Activated T-helper 17 cell treated with anti-CD3 and anti-CD28 coated beads, Interleukin-2, amount 50 U/mL, for 72 hours (primary cell): Measurements from ENCODE around the gene PLXNB2. TPM values are rescaled to one million over a fixed set of nuclear protein-coding genes. Genes with fewer than 3 reads are reported as not detected.
A peak's percentile ranks its signal among the peaks of the same experiment; 100 is the strongest.
"Not testable (repeated sequence)": the region's sequence is repeated elsewhere in the genome, so short reads cannot be mapped to it uniquely, and the experiment has no call there.

Source experiments
- ATAC-seq: fragments of 150-1000 bp; cut with Tn5 transposase; replicated peaks from 2 replicates; pipeline ENCODE4 v1.10.0; 2021; ENCODE audit warnings: mild to moderate bottlenecking, moderate library complexity
- H3K27ac Mint-ChIP-seq: one replicate; pipeline ENCODE4 v1.8.0; 2022; ENCODE audit warnings: mixed read lengths
- H3K27me3 Mint-ChIP-seq: one replicate; pipeline ENCODE4 v1.8.0; 2022; ENCODE audit warnings: mixed read lengths
- H3K36me3 Mint-ChIP-seq: one replicate; pipeline ENCODE4 v1.8.0; 2022; ENCODE audit warnings: low read depth, mild to moderate bottlenecking, mixed read lengths
- H3K4me1 Mint-ChIP-seq: one replicate; pipeline ENCODE4 v1.8.0; 2022; ENCODE audit warnings: mixed read lengths
- H3K4me3 Mint-ChIP-seq: one replicate; pipeline ENCODE4 v1.8.0; 2022; ENCODE audit warnings: mild to moderate bottlenecking, mixed read lengths
- H3K9me3 Mint-ChIP-seq: one replicate; pipeline ENCODE4 v1.8.0; 2022; ENCODE audit warnings: mixed read lengths
- total RNA-seq, 2 donors: library from RNA; stranded (reverse); gene quantifications; one replicate each; pipeline ENCODE4 v1.2.3, GENCODE V29; 2022

Gene PLXNB2
- total RNA-seq, 2 donors from 2014 or later, result 29.1 to 30.4 TPM

- no peaks in the 10 kb centered on the region for H3K9me3 Mint-ChIP-seq
- no peaks in the 10 kb centered on the region for H3K27me3 Mint-ChIP-seq
- H3K27ac Mint-ChIP-seq, result no peak overlapping the region
- no peak for ATAC-seq
- H3K4me3 Mint-ChIP-seq, result no peak overlapping the region
- peaks cover 5% of the 10 kb centered on the region for H3K4me1 Mint-ChIP-seq
- no peaks in the 10 kb centered on the region for H3K36me3 Mint-ChIP-seq
Measured at GRCh38 chr22:50275181-50276055, 32.0 kb downstream of the PLXNB2 start.

GRCh38 chr22:50274771-50275170, 32.7 kb downstream of the PLXNB2 start:
- Mint-ChIP-seq H3K4me3 (no peak overlapping the region), H3K27me3 (no peaks in the 10 kb centered on the region), H3K27ac (no peak overlapping the region), H3K4me1 (peaks cover 5% of the 10 kb centered on the region), H3K9me3 (no peaks in the 10 kb centered on the region), H3K36me3 (no peaks in the 10 kb centered on the region)
- ATAC-seq, result no peak

- Mint-ChIP-seq H3K27ac (no peak overlapping the region), H3K4me3 (no peak overlapping the region), H3K27me3 (no peaks in the 10 kb centered on the region), H3K4me1 (peaks cover 5% of the 10 kb centered on the region), H3K9me3 (no peaks in the 10 kb centered on the region), H3K36me3 (no peaks in the 10 kb centered on the region)
- ATAC-seq, result no peak
Measured at GRCh38 chr22:50274311-50274710, 33.1 kb downstream of the PLXNB2 start.

DNA sequence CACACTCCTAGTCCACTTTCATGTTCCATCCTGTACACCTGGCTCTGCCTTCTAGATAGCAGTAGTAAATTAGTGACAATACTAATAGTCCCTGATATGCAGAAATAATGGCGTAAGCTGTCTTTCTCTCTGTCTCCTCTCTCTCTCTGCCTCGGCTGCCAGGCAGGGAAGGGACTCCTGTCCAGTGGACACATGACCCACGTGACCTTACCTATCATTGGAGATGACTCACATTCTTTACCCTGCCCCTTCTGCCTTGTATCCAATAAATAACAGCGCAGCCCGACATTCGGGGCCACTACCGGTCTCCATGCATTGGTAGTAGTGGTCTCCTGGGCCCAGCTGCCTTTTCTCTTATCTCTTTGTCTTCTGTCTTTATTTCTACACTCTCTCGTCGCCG, 33.7 kb downstream of the PLXNB2 start:
- H3K36me3 Mint-ChIP-seq, ATAC-seq, H3K4me1 Mint-ChIP-seq, H3K27me3 Mint-ChIP-seq, H3K9me3 Mint-ChIP-seq, H3K27ac Mint-ChIP-seq, H3K4me3 Mint-ChIP-seq: not testable (repeated sequence)

DNA sequence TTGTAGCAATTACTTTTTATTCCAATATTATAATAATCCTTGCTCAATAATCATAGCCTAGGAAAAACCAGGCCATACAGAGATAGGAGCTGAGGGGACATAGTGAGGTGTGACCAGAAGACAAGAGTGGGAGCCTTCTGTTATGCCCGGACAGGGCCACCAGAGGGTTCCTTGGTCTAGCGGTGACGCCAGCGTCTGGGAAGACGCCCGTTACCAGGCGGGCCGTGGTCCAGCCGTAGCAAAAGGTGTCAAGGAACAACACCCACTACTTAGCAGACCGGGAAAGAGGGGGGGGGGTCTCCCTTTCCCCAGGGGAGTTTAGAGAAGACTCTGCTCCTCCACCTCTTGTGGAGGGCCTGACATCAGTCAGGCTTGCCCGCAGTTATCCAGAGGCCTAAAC, 34.1 kb downstream of the PLXNB2 start:
- not testable (repeated sequence) for H3K27ac Mint-ChIP-seq, ATAC-seq, H3K9me3 Mint-ChIP-seq, H3K4me1 Mint-ChIP-seq, H3K4me3 Mint-ChIP-seq, H3K27me3 Mint-ChIP-seq, H3K36me3 Mint-ChIP-seq

DNA sequence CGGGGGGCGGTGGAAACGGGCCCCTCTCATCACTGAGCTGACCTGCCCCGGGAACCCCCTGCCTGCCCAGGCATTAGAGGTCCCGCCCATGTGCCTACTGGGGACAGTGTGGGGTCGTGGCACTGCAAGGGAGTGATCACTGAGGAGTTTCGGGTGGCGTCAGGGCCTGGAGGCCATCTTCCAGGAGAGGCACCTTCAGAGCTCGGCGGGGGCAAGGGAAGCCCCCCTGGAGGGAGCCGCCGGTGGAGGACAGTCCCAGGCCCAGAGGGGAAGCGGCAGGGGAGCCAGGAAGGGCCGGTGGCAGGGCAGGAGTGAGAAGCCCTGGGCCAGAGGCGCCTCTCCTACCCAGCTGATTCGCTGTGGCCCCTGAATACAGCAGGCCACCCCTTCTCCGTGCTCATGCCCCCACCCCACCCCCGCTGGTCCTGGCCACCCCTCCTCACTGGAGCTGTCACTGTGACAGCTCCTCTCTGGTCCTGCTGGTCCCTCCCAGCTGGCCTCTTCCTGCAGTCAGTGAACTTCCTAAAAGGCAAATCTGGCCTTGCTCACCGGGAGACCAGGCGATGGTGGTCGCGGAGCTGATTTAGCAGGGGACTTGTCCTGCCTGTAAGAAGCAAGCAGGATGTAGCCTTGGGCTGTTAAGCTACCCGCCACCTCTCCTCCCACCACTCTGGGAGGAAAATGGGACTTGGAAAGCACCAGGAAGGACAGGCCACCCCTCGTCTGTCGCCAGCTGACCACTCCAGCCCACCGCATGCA, 35.2 kb downstream of the PLXNB2 start:
- Mint-ChIP-seq H3K27ac (no peak overlapping the region), H3K27me3 (no peaks in the 10 kb centered on the region), H3K36me3 (no peaks in the 10 kb centered on the region), H3K4me3 (peak overlapping the region; percentile 15), H3K9me3 (no peaks in the 10 kb centered on the region), H3K4me1 (peaks cover 5% of the 10 kb centered on the region)
- no peak for ATAC-seq

DNA sequence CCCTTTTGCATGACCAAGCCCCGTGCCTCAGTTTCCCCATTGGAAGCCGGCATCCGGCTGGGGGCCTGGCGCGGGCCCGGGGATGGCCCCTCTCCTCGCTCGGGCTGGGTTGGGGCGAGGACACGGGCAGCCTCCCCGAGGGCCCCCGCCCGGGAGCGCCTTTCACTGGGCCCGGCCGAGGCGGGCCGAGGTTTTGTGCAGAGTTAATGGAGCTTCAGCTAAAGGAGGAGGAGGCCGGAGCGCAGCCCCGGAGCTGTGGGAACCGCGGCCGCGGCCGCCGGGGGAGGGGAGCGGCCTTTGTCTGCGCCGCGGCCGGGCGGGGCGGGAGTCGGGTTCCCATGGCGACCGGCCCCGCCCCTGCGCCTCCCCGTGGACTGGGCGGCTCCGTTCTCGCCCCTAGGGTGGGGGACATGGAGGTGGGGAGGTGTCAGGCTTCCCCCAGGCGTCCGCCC, 35.9 kb downstream of the PLXNB2 start:
- Mint-ChIP-seq H3K27ac (no peak overlapping the region), H3K36me3 (no peaks in the 10 kb centered on the region)

DNA sequence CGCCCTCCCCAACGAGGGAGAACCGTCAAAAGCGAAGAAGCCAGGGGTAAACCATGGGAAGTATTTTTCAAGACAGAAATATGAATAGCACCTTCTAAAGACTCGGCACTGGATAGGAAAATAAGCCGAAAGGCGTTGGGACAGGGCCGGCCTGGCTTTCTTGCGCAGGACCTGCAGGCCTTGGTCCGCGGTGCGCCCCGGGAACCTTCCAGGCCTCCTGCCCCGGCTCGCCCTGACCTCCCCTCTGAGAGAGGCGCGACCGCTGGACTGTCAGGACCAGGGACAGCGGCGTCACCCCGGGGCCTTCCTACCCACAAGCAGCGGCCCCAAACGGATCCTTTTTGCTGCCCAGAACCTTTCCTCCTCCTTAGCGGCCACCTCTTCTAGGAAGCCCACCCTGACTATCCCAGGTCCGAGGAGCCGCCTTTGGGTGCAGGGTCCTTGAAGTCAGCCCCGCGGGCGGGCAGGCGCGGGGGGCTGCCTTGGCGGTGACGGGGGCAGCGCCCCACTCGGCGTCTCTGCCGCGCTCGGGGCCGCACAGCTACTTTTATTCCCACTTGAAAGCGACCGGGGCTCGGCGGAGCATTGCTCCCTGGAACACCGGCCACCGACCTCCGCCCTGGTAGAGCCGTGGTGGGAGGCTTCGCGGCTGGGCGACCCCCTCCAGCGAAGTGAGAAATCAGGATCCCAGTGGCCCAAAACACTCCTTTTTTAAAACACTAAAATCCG, 36.6 kb downstream of the PLXNB2 start:
- ATAC-seq, result peak; percentile 72
- no peak overlapping the region for H3K27ac Mint-ChIP-seq
- H3K4me1 Mint-ChIP-seq, result peaks cover 5% of the 10 kb centered on the region
- H3K36me3 Mint-ChIP-seq, result no peaks in the 10 kb centered on the region
- no peaks in the 10 kb centered on the region for H3K27me3 Mint-ChIP-seq
- no peaks in the 10 kb centered on the region for H3K9me3 Mint-ChIP-seq
- H3K4me3 Mint-ChIP-seq, result peak overlapping the region; percentile 61

More for the DNA sequence above, 35.9 kb downstream of the PLXNB2 start:
- Mint-ChIP-seq H3K4me3 (peak overlapping the region; percentile 61), H3K9me3 (no peaks in the 10 kb centered on the region), H3K4me1 (peaks cover 5% of the 10 kb centered on the region), H3K27me3 (no peaks in the 10 kb centered on the region)
- ATAC-seq, result peak; percentile 41

DNA sequence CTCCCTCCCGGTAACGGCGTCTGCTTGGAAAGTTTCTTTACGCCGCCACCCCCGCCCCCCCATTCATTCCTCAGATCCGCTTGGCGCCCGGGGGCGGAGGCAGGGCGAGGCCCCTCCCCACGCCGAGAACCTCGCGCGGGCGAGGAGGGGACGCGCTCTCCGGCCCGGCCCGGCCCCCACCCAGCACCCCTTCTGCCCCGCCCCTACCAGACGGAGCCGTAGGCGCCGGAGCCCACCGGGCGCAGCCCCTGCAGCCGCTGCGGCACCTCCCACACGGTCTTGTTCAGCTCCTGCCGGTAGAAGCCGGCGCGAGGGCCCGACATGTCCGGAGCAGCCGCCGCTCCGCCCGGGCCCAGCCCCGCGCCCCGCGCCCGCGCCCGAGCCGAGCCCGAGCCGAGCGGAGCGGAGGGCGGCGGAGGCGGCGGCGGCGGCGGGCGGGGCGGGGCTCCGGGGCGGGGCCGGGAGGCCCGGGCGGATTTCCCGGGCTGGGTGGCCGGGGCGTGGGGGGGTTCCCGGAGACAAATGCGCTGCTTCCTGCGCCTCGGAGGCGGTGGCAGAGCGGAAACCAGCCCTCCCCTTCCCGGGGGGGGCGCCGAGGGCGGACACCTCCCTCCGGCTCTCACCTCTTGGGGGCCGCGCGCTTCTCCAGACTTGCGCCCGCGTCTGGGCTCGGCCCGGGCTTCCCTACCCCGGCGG, 37.3 kb downstream of the PLXNB2 start, which contains the start of gene MAPK11:
TSS of gene MAPK11 (minus strand) at position 411 of the 696 bp plus-strand sequence. CDS start at position 323, 88 bp downstream.
- Mint-ChIP-seq H3K27ac (no peak within 1 kb of the TSS), H3K9me3 (no peaks in the 10 kb centered on the region), H3K27me3 (no peaks in the 10 kb centered on the region), H3K4me3 (peak within 1 kb of the TSS; percentile 62), H3K4me1 (peaks cover 5% of the 10 kb centered on the region), H3K36me3 (no peaks in the 10 kb centered on the region)
- peak; percentile 68 for ATAC-seq

- no peaks in the 10 kb centered on the region for H3K9me3 Mint-ChIP-seq
- peaks cover 5% of the 10 kb centered on the region for H3K4me1 Mint-ChIP-seq
- no peak for ATAC-seq
Measured at GRCh38 chr22:50269573-50269969, 37.9 kb downstream of the PLXNB2 start.

GRCh38 chr22:50268655-50269113, 38.8 kb downstream of the PLXNB2 start:
- Mint-ChIP-seq H3K36me3 (no peaks in the 10 kb centered on the region), H3K27me3 (no peaks in the 10 kb centered on the region), H3K9me3 (no peaks in the 10 kb centered on the region), H3K27ac (no peak overlapping the region), H3K4me3 (peak overlapping the region; percentile 62), H3K4me1 (no peaks in the 10 kb centered on the region)
- no peak for ATAC-seq

More at GRCh38 chr22:50269573-50269969, 37.9 kb downstream of the PLXNB2 start:
- Mint-ChIP-seq H3K27me3 (no peaks in the 10 kb centered on the region), H3K27ac (no peak overlapping the region), H3K36me3 (no peaks in the 10 kb centered on the region), H3K4me3 (peak overlapping the region; percentile 62)

- H3K27ac Mint-ChIP-seq, result no peak overlapping the region
- H3K9me3 Mint-ChIP-seq, result no peaks in the 10 kb centered on the region
- H3K27me3 Mint-ChIP-seq, result no peaks in the 10 kb centered on the region
- H3K36me3 Mint-ChIP-seq, result no peaks in the 10 kb centered on the region
- H3K4me3 Mint-ChIP-seq, result peak overlapping the region; percentile 62
- ATAC-seq, result no peak
- H3K4me1 Mint-ChIP-seq, result no peaks in the 10 kb centered on the region
Measured at GRCh38 chr22:50267591-50268390, 39.7 kb downstream of the PLXNB2 start.

GRCh38 chr22:50266994-50267393, 40.5 kb downstream of the PLXNB2 start:
- ATAC-seq, result no peak
- no peaks in the 10 kb centered on the region for H3K4me1 Mint-ChIP-seq
- no peak overlapping the region for H3K4me3 Mint-ChIP-seq
- no peak overlapping the region for H3K27ac Mint-ChIP-seq
- peaks cover 4% of the 10 kb centered on the region for H3K27me3 Mint-ChIP-seq
- no peaks in the 10 kb centered on the region for H3K36me3 Mint-ChIP-seq
- H3K9me3 Mint-ChIP-seq, result no peaks in the 10 kb centered on the region
